ENCODE results near the gene NUDT19. TPM values are rescaled to one million over a fixed set of nuclear protein-coding genes. Genes with fewer than 3 reads are reported as not detected.
"Not testable (repeated sequence)": the region's sequence is repeated elsewhere in the genome, so short reads cannot be mapped to it uniquely, and the experiment has no call there.

Gene NUDT19
- total RNA-seq, 1 donor from 2014 or later: 5.1 TPM

DNA sequence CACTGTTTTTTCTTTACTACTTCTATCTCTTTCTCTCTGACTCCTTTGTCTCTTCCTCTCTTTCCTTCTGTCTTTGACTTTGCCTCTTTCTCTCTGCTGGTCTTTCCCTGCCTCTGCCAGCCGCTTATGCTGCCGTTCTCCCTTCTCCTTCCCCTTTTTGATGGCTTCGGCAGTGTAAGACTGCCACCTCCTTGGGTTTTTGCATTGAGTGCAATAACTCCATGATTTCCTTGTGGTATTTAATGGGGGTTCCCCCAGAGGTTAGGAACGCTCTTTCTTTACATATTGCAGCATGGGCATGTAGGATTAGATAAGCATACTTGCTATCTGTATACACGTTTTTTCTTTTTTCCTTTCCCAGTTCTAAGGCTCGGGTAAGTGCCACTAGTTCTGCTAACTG, 3.9 kb downstream of the NUDT19 start:
- ATAC-seq; DNase-seq (ENCODE audit: low spot score); intact Hi-C loops (cut with DNase I): not testable (repeated sequence)

DNA sequence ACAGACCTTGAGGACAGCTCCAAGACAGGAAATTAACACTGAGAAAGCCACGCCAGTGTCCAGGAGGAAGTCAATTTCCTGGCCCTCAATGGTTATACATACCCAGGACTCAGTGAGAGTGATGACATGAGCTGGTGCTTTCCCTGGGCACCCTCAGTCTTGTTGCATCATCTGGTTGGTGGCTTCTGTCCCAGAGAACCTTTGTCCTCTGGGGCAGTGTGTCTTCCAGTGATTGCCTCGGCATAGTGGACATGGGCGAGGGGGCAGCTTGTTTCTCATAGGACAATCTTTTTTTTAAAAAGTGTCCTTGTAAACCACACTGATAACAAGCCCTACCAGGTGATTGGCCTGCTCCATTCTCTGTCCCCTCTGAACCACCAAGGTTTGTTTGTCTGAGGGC, 5.2 kb downstream of the NUDT19 start:
- intact Hi-C loops (cut with DNase I); ATAC-seq; DNase-seq (ENCODE audit: low spot score): not testable (repeated sequence)

GRCh38 chr19:32700129-32700528, 8.5 kb downstream of the NUDT19 start:
- ATAC-seq; intact Hi-C loops (cut with DNase I); DNase-seq (ENCODE audit: low spot score): not testable (repeated sequence)

GRCh38 chr19:32702010-32702409, 10.4 kb downstream of the NUDT19 start:
- intact Hi-C loops (cut with DNase I): no loop called here
- no peak for ATAC-seq
- DNase-seq (ENCODE audit: low spot score): no peak

GRCh38 chr19:32704006-32704405, 12.4 kb downstream of the NUDT19 start:
- DNase-seq (ENCODE audit: low spot score); intact Hi-C loops (cut with DNase I); ATAC-seq: not testable (repeated sequence)

GRCh38 chr19:32708457-32708856, 16.8 kb downstream of the NUDT19 start:
- DNase-seq (ENCODE audit: low spot score) (no peak), ATAC-seq (no peak)
- intact Hi-C loops (cut with DNase I): no loop called here

DNA sequence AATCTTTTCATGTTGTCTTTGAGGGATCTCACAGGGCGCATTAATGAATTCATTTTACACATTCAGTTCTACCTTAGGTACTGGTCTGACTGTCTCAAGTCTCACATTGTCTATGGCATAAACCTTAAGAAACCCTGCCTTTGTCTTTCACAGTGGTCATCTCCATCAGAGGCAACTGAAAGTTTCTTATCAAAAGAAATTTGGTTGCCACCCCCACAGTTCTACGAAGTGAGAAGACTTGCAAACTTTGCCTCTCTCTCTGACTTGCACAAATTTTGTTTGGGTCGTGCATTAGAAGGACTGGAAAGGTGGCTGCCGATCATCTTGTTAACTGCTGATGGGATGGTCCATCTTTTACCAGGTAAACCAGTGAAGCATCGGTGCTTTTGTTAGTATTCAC, 17.4 kb downstream of the NUDT19 start:
- DNase-seq (ENCODE audit: low spot score) (no peak), ATAC-seq (no peak)
- intact Hi-C loops (cut with DNase I): no loop called here

DNA sequence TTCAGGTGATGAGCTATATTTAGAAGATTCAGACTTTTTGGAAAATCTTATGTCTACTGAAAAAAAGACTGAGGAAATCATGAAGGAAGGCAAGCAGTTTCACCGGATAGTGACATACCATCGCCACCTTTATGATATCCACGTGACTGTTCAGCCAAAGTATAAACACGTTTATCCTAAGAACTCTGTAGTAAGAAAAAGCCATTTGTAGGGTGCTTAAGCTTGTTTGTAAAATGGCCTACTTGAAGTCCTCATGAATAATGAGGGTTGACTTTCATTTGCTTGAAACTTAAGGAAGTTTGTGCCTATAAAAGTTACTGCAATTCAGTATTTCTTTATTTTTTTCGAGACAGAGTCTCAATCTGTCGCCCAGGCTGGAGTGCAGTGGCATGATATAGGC, 20.1 kb downstream of the NUDT19 start:
- no peak for DNase-seq (ENCODE audit: low spot score)
- ATAC-seq: no peak
- intact Hi-C loops (cut with DNase I): no loop called here

- intact Hi-C loops (cut with DNase I); ATAC-seq; DNase-seq (ENCODE audit: low spot score): not testable (repeated sequence)
These were observed 24.6 kb downstream of the NUDT19 start for GRCh38 chr19:32716203-32716602.

GRCh38 chr19:32717496-32717895, 25.9 kb downstream of the NUDT19 start:
- ATAC-seq (no peak), DNase-seq (ENCODE audit: low spot score) (no peak)
- intact Hi-C loops (cut with DNase I): no loop called here

GRCh38 chr19:32718286-32718685, 26.7 kb downstream of the NUDT19 start:
- ATAC-seq (no peak), DNase-seq (ENCODE audit: low spot score) (no peak)
- intact Hi-C loops (cut with DNase I): no loop called here

DNA sequence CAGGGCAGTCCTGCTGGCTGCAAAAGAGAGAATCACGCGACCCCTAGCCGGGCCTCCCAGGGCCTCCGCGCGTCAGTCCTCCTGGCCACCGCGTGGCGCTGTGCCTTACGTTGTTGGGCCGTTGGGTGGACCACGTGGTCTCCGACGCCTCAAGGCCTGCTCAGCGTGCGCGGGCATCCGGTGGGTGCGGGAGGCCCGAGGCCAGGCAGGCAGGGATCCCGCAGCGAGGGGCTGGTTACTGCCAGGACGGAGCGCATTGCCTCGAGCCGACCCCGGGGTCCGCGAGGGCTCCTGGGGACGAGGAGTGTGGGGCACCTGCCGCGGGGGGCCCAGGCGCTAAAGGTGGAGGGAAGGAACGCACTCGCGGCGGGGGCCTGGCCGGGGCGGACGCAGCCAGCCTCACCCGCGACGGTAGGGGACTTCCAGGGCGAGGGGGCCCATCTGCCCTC, 28.0 kb downstream of the NUDT19 start, which contains the start of gene TDRD12:
TDRD12 (plus strand) TSS at position 157 of the 449 bp plus-strand sequence. CDS start 306 bp downstream, outside the sequence.
- intact Hi-C loops (cut with DNase I): no loop called here
- ATAC-seq (no peak), DNase-seq (ENCODE audit: low spot score) (no peak)

GRCh38 chr19:32720216-32720935, 28.8 kb downstream of the NUDT19 start:
- intact Hi-C loops (cut with DNase I): no loop called here
- DNase-seq (ENCODE audit: low spot score): no peak
- ATAC-seq: no peak

DNA sequence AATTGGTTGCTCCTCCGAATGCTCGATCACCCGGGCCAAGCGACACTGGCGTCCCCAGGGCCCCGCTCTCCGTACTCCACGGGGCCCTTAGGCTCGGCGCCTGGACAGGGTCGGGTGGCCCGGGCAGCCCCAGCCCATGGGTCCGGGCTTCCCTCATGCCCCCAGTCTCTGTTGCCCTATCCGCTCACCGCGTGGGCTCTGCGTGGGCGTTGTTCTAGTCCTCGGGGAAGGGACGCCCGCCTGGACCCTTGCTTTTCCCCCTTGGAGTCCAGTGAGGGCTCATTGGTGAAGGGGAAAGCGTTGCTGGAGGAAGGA, 29.3 kb downstream of the NUDT19 start:
- DNase-seq (ENCODE audit: low spot score): no peak
- no peak for ATAC-seq
- intact Hi-C loops (cut with DNase I): no loop called here

GRCh38 chr19:32735936-32736335, 44.3 kb downstream of the NUDT19 start:
- DNase-seq (ENCODE audit: low spot score) (no peak), ATAC-seq (no peak)
- intact Hi-C loops (cut with DNase I): no loop called here

DNA sequence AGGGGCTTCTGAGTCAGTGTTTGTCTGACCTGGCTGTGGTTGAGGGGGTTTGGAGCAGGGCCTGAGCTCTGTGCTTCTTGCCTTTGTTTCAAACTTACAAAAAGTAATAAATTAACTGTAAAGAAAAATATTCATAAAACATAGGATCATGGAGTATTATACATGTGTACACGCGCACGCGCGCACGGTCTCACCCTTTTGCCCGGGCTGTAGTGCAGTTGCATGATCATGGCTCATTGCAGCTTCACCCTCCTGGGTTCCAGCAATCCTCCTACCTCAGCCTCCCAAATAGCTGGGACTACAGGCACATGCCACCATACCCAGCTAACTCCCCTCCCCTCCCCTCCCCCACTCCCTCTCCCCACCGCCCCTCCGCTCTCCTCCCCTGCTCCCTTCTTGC, 51.4 kb downstream of the NUDT19 start:
- ATAC-seq (no peak), DNase-seq (ENCODE audit: low spot score) (no peak)
- intact Hi-C loops (cut with DNase I): no loop called here

DNA sequence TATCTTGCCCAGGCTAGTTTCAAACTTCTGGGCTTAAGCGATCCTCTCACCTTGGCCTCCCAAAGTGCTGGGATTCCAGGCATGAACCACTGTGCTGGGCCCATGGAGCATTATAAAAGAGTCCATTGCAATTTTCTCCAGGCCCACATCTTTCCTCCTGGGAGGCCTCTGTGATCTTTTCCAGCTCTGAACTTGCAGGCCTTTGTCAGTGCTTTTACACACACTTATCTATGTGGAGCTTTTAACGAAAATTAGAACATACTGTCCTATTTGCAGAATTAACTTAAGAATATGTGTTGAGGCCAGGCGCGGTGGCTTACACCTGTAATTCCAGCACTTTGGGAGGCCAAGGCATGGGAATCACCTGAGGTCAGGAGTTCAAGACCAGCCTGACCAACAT, 51.8 kb downstream of the NUDT19 start:
- no peak for ATAC-seq
- intact Hi-C loops (cut with DNase I): no loop called here

DNA sequence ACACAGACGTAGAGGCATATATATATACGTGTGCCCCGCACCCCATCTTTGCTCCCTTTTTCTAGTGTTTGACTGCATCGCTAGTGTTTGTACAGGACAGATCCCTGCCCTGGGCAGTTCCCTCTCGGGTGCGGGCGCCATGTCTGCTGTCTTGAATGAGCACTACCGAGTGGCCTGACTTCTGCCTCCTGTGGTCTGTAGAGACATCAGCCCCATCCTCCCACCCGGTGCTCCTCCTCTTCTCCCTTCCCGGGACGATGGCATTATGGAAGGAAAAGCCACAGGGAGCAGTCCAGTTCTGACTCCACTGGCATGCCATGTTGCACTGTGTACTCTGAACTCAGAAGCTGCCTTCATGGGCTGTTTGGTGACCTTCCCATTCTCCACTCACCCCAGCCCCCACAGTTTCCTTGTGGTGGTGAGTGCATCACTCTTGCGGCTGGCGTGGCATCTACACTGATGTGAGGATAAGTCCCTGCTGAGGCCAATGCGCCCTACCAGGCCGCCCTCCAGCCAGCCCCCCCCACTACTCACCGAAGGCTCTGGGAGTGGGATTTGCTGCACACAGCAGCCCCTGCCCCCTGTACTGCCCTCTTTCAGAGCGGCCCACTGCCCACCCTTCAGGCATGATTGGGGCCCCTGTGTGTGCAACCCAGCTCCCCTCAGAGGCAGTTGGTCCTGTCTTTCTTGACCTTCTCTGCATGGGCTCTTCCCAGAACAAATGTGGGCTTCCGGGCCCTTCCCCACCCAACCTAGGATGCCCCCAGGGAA, 53.1 kb downstream of the NUDT19 start:
- intact Hi-C loops (cut with DNase I): no loop called here
- DNase-seq (ENCODE audit: low spot score): no peak
- ATAC-seq: no peak

More for the DNA sequence above, 51.8 kb downstream of the NUDT19 start:
- no peak for DNase-seq (ENCODE audit: low spot score)

DNA sequence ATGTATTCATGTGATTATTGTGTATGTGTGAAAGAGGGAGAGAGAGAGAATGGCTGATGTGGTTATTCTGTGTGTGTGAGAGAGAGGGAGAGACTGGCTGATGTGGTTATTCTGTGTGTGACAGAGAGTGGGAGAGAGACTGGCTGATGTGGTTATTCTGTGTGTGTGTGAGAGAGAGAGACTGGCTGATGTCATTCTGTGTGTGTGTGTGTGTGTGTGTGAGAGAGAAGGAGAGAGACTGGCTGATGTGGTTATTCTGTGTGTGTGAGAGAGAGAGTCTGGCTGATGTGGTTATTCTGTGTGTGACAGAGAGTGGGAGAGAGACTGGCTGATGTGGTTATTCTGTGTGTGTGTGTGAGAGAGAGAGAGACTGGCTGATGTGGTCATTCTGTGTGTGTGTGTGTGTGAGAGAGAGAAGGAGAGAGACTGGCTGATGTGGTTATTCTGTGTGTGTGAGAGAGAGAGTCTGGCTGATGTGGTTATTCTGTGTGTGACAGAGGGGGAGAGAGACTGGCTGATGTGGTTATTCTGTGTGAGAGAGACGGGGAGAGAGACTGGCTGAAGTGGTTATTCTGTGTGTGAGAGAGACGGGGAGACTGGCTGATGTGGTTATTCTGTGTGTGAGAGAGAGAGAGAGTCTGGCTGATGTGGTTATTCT, 54.1 kb downstream of the NUDT19 start:
- ATAC-seq; DNase-seq (ENCODE audit: low spot score); intact Hi-C loops (cut with DNase I): not testable (repeated sequence)

Data from sciatic nerve (tissue), 2 donors.